Activated CD4-positive, CD25-positive, alpha-beta regulatory T cell treated with anti-CD3 and anti-CD28 coated beads, Interleukin-2, amount 50 U/mL, for 24 hours (primary cell): ENCODE data around the gene MCRS1.
"Not testable (repeated sequence)": the region's sequence is repeated elsewhere in the genome, so short reads cannot be mapped to it uniquely, and the experiment has no call there.

ENCODE experiments used
- ATAC-seq, 2 donors: fragments of 150-1000 bp; cut with Tn5 transposase; one replicate each; pipeline ENCODE4 v1.10.0; 2021; ENCODE audit warnings: mild to moderate bottlenecking in 1 of 2, moderate library complexity in 1 of 2

MCRS1 gene, protein sequence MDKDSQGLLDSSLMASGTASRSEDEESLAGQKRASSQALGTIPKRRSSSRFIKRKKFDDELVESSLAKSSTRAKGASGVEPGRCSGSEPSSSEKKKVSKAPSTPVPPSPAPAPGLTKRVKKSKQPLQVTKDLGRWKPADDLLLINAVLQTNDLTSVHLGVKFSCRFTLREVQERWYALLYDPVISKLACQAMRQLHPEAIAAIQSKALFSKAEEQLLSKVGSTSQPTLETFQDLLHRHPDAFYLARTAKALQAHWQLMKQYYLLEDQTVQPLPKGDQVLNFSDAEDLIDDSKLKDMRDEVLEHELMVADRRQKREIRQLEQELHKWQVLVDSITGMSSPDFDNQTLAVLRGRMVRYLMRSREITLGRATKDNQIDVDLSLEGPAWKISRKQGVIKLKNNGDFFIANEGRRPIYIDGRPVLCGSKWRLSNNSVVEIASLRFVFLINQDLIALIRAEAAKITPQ

DNA sequence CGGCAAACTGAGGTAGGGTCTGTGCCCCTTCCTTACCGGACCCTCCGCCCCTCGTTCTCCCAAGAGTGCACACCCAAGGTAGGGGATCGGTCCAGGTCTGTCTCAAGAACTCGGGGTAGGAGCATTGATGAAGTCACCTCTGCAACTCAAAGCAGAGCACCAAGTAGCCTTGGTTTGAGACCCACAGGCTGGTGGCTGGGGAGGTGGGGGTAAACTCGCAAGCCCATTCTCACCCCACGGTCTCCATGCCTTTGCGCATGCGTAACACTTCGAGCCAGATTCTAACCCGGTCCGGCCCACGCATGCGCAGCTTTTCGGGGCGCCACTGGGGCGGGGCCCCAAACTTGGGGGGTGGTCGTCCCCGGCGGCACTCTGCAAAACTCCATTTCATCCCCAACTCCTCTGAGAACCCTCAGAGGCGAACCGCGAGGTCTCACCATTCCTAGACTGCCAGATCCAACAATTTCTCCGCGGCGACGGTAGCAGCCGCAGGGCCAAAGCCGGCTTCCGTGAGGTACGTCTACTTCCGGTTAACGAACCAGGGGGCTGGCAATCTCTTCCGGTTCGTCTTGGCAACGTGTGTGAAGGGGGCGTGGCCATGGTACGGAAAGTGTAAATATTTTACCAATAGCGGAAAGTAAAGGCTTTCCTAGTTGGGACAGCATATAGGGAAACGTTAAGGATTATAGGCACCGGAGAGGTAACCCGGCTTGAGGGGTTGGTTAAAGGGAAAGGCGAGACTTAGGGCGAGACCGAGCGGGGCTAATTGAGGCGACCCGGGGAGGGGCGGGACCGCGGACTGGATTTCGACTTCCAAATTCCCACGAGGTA is at the start of gene MCRS1:
Gene MCRS1, minus strand, starts transcription at position 532 of the 831 bp plus-strand sequence. CDS start 1,411 bp downstream, outside the sequence.
- ATAC-seq: peak; percentile 90 to 94

DNA sequence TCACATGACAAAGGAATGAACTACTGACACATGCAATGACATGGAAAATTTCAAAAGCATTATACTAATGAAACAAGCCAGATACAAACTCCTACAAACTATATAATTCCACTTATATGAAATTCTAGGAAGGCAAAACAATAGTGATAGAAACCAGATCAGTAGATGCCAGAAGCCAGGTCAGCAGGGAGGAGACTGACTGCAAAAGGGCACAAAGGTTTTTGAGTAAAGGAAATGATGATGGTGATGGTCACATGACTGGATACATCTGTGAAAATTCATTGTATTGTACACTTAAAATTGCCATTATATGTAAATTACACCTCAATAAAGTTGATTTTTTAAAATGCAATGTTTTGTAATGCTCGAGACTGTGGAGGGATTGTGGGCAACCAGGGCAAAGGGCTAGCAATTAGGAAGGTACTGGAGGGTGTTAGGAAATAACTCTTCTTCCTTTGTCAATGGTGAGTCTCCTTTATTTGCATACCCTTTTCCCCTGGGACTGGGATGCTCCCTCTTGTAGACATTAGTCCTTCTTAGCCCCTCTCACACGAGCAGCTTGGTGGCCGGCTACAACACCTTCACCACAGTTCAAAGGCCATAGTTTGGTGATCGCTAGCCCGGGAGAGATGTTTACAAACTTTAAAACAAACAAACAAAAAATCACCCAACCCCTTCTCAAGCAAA is 48.7 kb upstream of the MCRS1 start:
- ATAC-seq: no peak

DNA sequence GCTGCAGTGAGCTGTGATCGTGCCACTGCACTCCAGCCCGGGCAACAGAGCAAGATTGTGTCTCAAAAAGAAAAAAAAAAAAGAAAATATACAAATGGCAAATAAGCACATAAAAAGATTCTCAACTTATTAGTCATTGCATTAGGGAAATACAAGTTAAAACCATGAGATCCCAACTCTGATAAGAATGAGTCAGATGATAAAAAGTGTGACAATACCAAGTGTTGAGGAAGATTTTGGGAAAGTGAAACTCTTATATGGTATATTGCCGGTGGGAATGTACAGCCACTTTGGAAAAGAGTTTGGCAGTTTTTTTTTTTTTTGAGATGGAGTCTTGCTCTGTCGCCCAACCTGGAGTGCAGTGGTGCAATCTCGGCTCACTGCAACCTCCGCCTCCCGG is 47.8 kb upstream of the MCRS1 start:
- ATAC-seq: no peak

DNA sequence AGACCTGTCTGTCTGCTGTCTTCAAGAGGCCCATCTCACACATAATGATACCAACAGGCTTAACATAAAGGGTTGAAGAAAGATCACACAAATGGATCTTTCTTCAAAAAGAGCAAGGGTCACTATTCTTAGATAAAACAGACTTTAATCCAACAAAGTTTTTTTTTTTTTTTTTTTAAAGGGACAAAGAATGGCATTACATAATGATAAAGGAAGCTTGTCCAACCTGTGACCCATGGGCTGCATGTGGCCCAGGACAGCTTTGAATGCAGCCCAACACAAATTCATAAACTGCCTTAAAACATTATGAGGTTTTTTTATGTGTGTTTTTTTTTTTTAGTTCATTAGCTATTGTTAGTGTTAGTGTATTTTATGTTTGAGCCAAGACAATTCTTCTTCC is 44.3 kb upstream of the MCRS1 start:
- ATAC-seq: no peak

DNA sequence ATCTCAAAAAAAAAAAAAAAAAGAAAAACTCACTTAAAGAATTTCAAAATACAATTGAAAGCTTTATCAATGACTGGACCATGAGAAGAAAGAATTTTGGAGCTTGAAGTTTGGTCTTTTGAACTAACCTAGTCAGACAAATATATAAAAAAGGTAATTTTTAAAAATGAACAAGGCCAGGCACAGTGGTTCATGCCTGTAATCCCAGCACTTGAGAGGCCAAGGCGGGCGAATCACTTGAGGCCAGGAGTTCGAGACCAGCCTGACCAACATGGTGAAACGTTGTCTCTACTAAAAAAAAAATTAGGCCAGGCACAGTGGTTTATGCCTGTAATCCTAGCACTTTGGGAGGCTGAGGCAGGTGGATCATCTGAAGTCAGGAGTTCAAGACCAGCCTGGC is 42.8 kb upstream of the MCRS1 start:
- ATAC-seq: not testable (repeated sequence)

DNA sequence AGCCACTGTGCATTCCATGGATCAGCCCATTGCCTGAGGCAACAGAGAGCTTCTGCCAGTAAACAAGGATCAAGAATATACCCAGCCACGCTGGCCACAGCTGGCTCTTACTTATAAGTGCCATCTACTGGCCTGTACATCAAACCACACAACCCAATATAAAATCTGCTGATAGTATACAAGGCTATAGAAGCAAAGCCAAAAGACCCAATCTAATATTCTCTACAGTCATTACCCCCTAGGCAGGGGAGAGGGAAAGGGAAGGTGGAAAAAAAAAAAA is 41.9 kb upstream of the MCRS1 start:
- ATAC-seq: no peak

DNA sequence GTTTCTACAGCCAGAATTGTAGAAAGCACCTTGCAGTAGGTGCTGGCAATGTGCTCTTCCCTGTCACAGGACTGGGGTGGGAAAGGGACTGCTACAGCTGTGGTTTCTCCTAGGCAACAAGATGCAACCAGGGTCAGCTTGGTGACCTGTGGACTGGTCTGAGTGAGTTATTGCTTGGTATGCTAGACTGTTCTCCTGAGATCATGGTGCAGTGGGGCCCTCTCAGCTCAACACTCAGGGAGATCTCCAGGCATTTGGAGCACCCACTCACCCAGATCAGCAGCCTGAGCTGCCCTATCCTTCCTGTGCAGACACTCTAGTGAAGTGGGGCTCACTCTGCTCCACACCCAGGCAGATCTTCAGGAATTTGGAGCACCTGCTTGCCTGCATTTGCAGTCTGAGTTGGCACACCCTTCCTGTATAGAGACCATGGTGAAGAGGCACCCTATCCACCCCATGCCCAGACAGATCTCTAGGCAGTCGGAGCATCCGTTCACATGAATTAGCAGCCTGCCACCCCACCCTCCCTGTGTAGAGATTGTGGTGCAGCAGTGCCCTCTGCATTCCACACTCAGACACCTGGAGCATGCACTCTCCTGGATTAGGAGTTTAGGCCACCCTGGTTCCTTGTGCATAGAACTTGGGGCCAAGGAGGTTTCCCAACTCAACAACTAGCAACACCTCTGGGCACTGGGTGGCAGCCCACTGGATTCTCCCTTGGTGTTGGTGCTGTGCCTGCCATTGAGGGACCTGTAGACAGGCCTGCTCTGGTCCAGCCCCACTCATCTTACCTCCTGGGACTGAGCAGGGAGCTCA is 41.3 kb upstream of the MCRS1 start:
- no peak for ATAC-seq

DNA sequence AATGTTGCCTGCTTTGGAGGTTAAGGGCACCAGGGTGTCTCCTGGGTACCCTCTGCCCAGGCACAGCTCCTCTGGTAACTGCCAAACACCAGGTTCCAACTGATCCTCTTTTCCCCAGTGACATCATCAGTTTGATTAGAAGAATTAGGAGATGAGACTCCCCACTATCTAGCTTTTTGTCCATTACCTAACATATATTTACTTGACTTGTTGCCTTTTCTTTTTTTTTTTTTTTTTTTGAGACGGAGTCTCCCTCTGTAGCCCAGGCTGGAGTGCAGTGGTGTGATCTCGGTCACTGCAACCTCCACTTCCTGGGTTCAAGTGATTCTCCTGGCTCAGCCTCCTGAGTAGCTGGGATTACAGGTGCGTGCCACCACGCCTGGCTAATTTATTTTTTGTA is 37.6 kb upstream of the MCRS1 start, which contains the start of gene FAM186B:
Gene FAM186B, minus strand, starts transcription at position 101 of the 400 bp plus-strand sequence. CDS start 162 bp downstream, outside the sequence.
- not testable (repeated sequence) for ATAC-seq

DNA sequence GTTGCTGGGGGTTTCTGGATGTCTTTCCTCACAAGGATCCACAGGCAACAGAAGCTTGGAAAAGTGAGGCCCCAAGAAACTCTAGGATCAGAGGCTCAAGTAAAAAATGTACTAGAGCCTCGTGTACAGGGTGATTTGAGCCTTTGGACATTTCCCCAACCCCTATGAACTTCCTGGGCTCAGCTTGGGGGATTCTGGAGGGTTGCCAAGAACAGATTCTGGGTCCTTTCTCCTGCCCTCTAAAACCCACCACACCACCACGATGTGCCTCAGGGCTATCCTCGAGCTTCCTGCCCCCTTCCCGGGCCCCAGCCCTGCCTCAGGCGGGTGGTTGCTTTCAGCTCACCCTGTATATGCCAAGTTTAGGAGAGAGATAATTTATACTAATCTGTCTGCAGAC is 36.9 kb upstream of the MCRS1 start:
- no peak for ATAC-seq

DNA sequence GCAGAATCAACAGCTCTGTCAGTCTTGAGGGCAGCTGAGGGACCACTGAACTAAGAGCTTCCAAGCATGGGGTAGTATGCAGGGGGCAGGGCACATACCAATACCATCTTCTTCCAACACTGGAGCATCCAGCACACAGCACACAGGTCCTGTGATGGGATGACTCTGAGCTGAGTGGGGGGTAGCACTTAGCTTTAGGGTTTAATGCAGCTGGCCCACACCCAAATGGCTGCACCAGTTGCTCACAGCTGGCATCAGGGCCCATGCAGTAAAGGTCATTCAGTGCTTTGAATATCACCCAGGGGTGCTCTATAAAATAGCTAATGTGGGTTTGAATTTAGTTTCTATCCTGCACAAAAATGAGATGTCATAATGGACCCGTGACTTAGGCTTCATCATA is 35.8 kb upstream of the MCRS1 start:
- ATAC-seq: no peak

DNA sequence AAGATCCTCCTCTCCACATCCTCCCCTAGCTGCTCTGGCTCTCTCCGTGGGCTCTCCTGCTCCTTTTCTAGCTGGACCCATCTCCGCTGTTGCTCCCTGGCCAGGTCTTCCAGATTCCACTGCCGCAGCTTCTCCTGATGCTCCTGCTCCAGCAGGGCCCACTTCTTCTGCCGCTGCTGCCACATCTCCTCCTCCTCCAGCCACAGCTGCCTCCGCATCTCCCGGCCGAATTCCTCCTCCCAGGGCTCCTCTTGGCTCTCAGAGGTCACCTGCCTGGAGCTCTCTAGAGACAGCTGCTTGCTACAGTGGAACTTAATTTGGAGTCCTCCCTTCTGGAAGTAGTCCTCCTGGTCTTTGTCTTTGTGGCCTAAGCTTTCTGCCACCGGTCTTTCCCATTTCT is 32.0 kb upstream of the MCRS1 start:
- no peak for ATAC-seq

DNA sequence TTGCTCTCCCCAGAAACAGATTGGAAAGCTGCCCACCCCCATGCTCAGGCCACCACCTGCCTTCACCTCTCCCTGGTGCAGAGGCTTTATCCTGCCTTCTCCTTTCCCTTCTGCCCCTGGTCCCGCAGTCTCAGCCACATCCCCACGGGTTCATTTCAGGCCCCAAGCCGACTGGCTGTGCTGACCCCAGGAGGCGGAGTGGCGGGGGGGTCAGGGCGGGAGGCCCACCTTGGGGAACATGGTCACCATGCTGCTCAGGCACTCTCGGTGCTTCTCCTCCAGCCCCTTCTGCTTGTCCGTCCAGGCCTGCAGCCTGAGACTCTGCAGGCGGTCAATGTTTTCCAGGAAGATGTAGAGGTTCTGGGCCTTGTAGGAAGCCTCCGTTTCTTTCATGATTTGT is 30.6 kb upstream of the MCRS1 start:
- no peak for ATAC-seq

DNA sequence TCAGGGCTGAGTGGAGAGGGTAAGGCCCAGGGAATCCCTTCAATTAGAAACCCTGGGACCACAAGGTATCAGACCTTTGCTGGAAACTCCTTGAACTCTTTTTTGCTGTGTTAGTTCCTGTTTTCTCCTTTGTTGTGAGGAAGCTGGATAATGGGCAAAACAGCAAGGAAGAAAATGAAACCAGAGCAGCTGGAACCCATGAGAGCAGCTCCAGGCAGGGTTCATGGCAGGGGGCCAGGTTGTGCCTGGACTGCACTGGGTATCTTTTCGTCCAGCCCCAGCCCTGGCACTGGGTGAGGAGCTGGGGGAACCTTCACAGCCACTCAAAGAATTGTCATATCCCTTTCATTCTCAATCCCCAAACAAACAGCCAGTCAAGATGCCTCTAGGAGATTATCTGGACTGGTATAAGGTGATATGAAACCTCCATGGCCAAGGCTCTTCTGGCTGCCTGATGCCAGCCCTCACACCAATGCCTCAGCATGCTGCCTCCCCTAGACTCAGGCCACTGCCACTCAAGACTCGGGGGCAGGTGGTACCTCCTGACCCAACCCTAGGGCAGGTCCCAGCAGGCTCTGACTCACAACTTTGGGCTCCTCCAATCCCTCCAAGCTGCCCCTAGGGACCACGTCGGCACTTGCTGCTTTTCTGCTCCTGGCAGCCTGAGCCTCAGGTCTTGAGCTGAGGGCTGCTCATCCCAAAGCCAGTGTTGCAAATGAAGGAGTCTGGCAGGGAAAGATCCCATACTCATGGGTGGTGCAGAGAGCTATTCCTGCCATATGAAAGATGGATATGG is 21.0 kb upstream of the MCRS1 start:
- ATAC-seq: no peak

DNA sequence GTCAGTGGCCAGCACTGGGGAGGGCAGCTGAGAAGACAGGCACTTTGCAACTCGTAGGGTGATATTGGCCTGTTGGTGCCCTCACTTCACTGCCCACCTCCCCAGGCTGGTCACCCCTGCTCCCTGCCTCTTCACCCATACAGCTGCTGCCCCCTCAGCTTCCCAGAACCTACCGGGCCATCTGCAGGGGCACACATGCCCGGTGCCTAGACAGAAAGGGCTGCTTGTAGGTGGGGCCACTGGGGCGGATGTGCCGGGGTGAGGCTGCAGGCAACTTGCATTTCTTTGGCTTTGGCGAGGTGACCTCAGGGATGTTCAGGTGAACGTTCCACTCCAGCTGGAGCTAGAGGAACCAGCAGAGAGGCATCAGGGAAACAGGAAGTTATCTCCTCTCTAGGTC is 20.3 kb upstream of the MCRS1 start:
- ATAC-seq: no peak

DNA sequence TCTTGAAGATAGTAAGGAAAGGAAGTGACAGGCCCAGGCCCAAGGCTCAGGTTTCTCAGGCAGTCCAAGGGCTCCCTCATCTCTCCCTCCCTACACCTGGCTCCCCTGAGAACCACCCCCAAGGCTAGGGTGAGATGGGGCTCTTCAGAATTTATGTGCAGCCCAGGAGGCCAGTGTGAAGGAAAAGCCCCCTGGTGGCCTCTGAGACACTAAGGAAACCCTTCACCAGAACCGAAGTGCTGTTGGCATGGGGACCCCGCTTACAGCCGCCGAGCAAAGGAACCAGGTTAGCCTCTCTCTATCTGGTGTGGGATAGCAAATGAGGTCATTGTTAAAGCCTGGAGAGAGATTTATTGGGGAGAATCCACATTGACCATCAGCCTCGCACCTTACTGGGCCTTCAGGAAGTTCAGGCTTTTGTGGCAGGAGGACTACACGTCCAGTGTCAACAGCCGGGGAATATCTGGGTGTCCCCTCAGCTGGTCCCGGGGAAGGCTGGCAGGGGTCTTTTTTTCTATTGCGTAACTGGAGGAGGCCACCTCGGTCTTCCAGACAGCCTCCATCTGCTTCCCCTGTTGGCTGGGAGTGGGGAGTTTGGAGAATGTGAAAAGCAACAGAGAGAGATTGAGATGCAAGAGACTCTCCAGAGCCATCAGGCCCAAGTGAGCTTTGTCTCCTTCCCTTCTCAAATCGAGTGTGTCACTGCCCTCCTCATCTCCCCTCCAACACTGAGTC is 19.4 kb upstream of the MCRS1 start:
- ATAC-seq: no peak

DNA sequence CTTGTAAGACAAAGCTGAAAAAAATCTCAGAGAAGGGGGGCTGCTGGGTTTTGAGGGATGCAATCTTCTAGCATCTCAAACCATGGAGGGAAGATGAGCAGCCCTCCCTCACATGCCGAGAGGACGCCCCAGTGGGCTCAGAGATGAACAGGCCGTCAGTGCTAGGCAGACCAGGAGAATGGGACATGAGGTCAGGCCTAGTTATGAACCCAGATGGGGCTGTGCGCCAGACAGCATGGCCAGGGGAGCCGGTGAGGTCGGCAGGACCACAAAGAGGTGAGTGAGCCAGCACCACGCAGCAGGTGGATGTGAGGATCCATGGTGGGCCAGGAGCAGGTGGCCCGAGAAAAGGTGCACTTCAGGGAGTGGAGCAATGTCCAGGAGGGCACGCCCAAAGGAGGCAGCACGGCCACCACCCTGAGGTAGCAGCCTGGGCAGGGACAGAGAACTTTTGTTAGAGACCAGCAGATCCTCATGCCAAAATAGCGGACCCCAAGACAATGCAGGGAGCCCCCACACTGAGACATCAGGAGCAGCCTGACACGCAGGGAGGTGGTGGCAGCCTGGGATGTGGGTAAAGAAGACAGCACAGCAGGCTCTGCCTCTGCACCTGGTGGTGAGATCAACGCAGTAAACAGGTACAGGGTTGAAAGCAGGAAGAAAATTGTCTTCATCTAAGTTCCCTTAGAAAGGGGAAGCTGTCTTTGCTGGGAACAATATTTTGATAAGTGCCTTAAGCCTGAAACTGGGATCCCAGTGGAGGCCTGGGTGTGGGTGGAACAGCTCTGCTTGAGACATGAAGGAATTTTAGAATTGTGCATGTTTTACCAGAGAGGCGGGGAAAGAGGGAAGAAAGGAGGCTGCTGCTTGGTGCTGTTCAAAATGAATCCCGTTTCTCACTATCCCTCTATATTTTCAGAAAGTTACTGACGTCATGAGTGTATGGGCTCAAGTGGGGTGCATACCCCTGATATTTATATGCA is 17.8 kb upstream of the MCRS1 start:
- ATAC-seq: no peak

DNA sequence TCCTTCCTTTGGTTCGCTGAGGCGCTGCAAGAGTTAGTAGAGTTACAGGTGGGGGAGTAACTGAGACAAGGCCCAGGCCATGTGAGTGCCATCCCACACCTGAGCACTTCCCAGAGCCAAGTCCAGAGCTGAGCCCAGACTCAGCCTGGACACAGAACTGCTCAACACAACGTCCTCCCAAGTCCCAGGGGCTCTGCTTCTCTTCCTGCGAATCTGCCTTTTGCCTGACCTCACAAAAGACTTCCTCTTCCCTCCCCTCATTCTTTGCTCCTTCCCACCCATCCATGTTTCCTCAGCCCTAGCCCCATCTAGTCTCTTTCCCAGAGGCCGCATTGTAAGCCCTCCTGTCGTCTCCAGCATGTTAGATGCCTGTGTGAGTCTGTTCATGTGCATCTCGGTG is 16.6 kb upstream of the MCRS1 start:
- ATAC-seq: no peak

DNA sequence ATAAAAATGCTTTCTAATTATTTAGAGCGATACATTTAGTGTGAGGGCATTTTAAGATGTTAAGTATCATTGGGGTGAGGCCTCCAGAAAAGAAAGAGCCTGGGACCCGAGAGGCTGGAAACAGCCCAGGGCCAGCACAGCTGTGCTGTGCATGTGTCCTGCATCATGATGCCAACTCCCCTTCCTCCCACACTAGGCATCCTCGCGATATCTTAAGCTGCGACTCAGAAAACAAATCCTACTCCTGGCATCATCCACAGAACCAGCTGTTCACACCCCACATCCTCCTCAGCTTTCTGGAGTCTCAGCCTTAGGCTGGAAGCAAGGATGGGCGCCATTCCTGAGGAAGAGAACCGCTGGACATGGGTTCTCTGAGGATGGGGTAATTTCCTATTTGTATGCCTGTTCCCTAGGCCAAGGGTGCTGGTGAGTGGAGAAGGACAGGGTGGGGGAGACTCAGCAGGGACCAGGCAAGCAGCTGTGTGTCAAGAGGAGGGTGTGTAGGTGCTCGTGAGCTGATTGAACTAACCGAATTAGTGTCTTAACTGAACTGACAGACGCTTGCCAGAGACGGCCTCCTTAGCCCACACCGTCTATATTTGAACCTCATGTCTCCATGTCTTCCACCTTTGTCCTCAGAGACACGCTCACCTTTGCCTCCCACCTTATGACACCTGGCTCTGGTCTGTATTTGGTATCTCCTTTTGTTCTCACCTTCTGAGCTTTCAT is 15.6 kb upstream of the MCRS1 start:
- ATAC-seq: no peak

DNA sequence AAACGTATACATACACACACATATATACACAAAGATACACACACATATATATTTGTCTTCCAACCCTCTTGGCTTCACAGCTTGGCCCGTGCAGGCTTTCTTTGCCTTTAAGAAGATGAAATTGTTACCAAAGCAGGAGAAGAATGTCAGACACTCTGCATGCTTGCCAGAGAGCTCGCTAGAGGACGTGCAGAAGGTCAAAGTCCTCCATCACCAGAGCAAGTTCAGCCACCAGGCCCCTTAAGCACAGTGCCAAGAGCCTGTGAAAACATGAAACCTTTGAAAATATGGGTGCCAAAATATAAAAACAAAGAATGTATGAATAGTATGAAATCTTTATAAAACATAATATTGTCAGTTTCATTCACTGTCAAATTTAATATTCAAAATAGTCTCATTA is 14.9 kb upstream of the MCRS1 start:
- ATAC-seq: no peak
